ENCODE results near the gene CTSW. TPM values are rescaled to one million over a fixed set of nuclear protein-coding genes. Genes with fewer than 3 reads are reported as not detected.

Gene CTSW
- total and polyA plus RNA-seq, 2 of the 4 experiments (the other 2 are of a cell fraction), result 0.07 to 0.18 TPM

DNA sequence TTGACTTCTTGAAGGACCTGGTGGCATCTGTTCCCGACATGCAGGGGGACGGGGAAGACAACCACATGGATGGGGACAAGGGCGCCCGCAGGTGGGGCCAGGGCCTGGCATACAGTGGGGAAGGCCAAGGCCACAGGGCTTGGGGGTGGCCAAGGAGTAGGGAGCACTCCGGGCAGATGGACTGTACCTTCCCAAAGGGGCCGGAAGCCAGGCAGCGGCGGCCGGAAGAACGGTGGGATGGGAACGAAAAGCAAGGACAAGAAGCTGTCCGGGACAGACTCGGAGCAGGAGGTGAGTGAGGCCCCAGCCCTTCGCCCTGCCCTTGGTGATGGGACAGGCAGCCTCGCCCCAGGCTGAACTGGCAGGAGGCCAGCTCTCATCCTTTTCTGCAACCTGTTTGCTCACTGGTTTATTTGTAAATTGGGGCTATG is 40.8 kb downstream of the CTSW start:
- ATAC-seq (ENCODE audit: low read depth), result no peak
- H4K5ac ChIP-seq (ENCODE audit: low read depth, low read length), result no peak overlapping the region
- CTCF ChIA-PET, result no interaction called here
- H3K56ac ChIP-seq (ENCODE audit: extremely low read depth, insufficient read depth, low read length), result peak overlapping the region; percentile 55; the same call in 1 of the 2 replicates
- no peak for TF ChIP-seq SMC3 (IDR thresholded peaks at IDR 0.05; ENCODE audit: low read depth, low read length)
- TF ChIP-seq FOS (IDR thresholded peaks at IDR 0.05; ENCODE audit: low read depth, low read length), result no peak
- no peak for TF ChIP-seq BHLHE40 (IDR thresholded peaks at IDR 0.05; ENCODE audit: low read depth, low read length)
- TF ChIP-seq CHD1 (IDR thresholded peaks at IDR 0.05; ENCODE audit: low read depth, low read length), result no peak
- TF ChIP-seq MXI1 (IDR thresholded peaks at IDR 0.05; ENCODE audit: borderline replicate concordance, low read depth, low read length), result no peak
- intact Hi-C loops (cut with micrococcal nuclease) (no loop called here), dilution Hi-C loops (cut with HindIII; ENCODE audit: low sequenced_read_pairs, unreplicated experiment) (no loop called here), in situ Hi-C loops (cut with MboI; ENCODE audit: low sequenced_read_pairs) (no loop called here)
- H2AFZ ChIP-seq (replicated peaks; ENCODE audit: low read length, poor library complexity), result peak overlapping the region; percentile 94
- H4K20me1 ChIP-seq (ENCODE audit: insufficient read depth, low read length), result peaks cover 11% of the 10 kb centered on the region
- no peaks in the 10 kb centered on the region for H3K27me3 ChIP-seq (ENCODE audit: control insufficient read depth, insufficient read depth, low read length)
- H3K4me2 ChIP-seq (ENCODE audit: low read depth, low read length), result peak overlapping the region; percentile 84
- POLR2A ChIA-PET (ENCODE audit: unreplicated experiment), result no interaction called here
- H2BK5ac ChIP-seq (ENCODE audit: low read depth, low read length, poor library complexity, severe bottlenecking), result peak overlapping the region; percentile 85
- H3K27ac ChIP-seq (ENCODE audit: insufficient read depth, low read length), result peak overlapping the region; percentile 93
- H3K4me1 ChIP-seq (ENCODE audit: control insufficient read depth, insufficient read depth, low read length), result peaks cover 32% of the 10 kb centered on the region
- peaks cover 12 to 51% of the 10 kb centered on the region in 2 experiments for H3K79me1 ChIP-seq (ENCODE audit: low read depth in 1 of 2, low read length in 2 of 2)
- H3K4me3 ChIP-seq (ENCODE audit: insufficient read depth, low read depth, low read length), result peak overlapping the region; percentile 91
- H2BK15ac ChIP-seq (ENCODE audit: low read depth, low read length), result no peak overlapping the region
- H3K9me1 ChIP-seq (ENCODE audit: insufficient read depth, low read length), result peaks cover 17% of the 10 kb centered on the region
- peak overlapping the region; percentile 78 for H3K9ac ChIP-seq (ENCODE audit: low read depth, low read length)
- WGBS, 2 experiments (ENCODE audit: extremely low coverage in 2 of 2, insufficient read length in 1 of 2), result 53% methylated on average over 11 of the region's 15 CpGs; no CpG with 5 or more reads in 1 of the 2 experiments
- peak overlapping the region; percentile 66 for H2AK5ac ChIP-seq (ENCODE audit: low read depth, low read length)
- H3K4ac ChIP-seq (ENCODE audit: low read depth, low read length), result peak overlapping the region; percentile 73
- H4K8ac ChIP-seq (ENCODE audit: low read depth in 2 of 2, low read length in 2 of 2), result peak overlapping the region in 1 of 2 experiments; percentile 32; a peak in 1 of 4 replicates
- H3K18ac ChIP-seq (ENCODE audit: low read depth, low read length), result no peak overlapping the region
- peak overlapping the region; percentile 35; the same call in 1 of the 2 replicates for H4K91ac ChIP-seq (ENCODE audit: insufficient read depth, low read depth, low read length)
- peak overlapping the region; percentile 98 for H2AK9ac ChIP-seq (replicated peaks; ENCODE audit: low read depth, low read length, poor library complexity)
- no peak overlapping the region for H2BK20ac ChIP-seq (ENCODE audit: low read depth, low read length)
- H3K9me3 ChIP-seq (ENCODE audit: control insufficient read depth, insufficient read depth, low read length), result no peaks in the 10 kb centered on the region
- BruUV-seq (replicated peaks), result no TSS peak
- H2BK120ac ChIP-seq (ENCODE audit: low read depth, low read length), result no peak overlapping the region; the same call in 1 of the 2 replicates
- peak overlapping the region; percentile 62 for H3K23ac ChIP-seq (ENCODE audit: low read depth, low read length)
- H3K14ac ChIP-seq (replicated peaks; ENCODE audit: low read depth, low read length), result peak overlapping the region; percentile 70
- peaks cover 41% of the 10 kb centered on the region for H3K36me3 ChIP-seq (ENCODE audit: control insufficient read depth, insufficient read depth, low read length)
- no peak for DNase-seq

All from IMR-90 (cell line).